Activated CD4-positive, alpha-beta T cell treated with anti-CD3 and anti-CD28 coated beads, Interleukin-2, amount 10 ng/mL, durations not matched to agents 24 days and 14 days (primary cell): ENCODE data around the gene PDZD4. TPM values are rescaled to one million over a fixed set of nuclear protein-coding genes. Genes with fewer than 3 reads are reported as not detected.

ENCODE experiments used
- total RNA-seq: library from RNA; stranded (reverse); gene quantifications from 2 replicates; pipeline ENCODE4 v1.2.3, GENCODE V29; 2022

Gene PDZD4
- total RNA-seq, 1 donor from 2014 or later, result 0.58 TPM

Other genes starting within 250 kb of the PDZD4 start
- 27.3 and 28.7 TPM in 2 replicates for gene CCNQ, start 231.4 kb downstream of the PDZD4 start, total RNA-seq
- gene DUSP9, start 183.3 kb downstream of the PDZD4 start, total RNA-seq, result 0.19 and 0.24 TPM in 2 replicates
- 0.36 and 0.84 TPM in 2 replicates for gene PNCK, start 156.7 kb downstream of the PDZD4 start, total RNA-seq
- gene SLC6A8, start 142.6 kb downstream of the PDZD4 start, total RNA-seq, result 3.5 TPM in 2 replicates
- gene BCAP31, start 106.2 kb downstream of the PDZD4 start, total RNA-seq, result 154 and 157 TPM in 2 replicates
- gene ABCD1, start 105.7 kb downstream of the PDZD4 start, total RNA-seq, result 6.6 and 7.7 TPM in 2 replicates
- gene PLXNB3, start 66.3 kb downstream of the PDZD4 start, total RNA-seq, result 0.43 and 0.49 TPM in 2 replicates
- gene SRPK3, start 49.5 kb downstream of the PDZD4 start, total RNA-seq, result not detected in 2 replicates
- gene IDH3G, start 36.2 kb downstream of the PDZD4 start, total RNA-seq, result 70.2 and 78.8 TPM in 2 replicates
- gene SSR4, start 35.9 kb downstream of the PDZD4 start, total RNA-seq, result 265 and 277 TPM in 2 replicates
- gene L1CAM, start 55.6 kb upstream of the PDZD4 start, total RNA-seq, result 1.3 and 1.6 TPM in 2 replicates
- gene AVPR2, start 74.1 kb upstream of the PDZD4 start, total RNA-seq, result not detected in 2 replicates
- gene ARHGAP4, start 95.7 kb upstream of the PDZD4 start, total RNA-seq, result 135 and 137 TPM in 2 replicates
- 153 and 168 TPM in 2 replicates for gene NAA10, start 104.5 kb upstream of the PDZD4 start, total RNA-seq
- gene RENBP, start 114.1 kb upstream of the PDZD4 start, total RNA-seq, result 13.7 and 15.1 TPM in 2 replicates
- gene HCFC1, start 141.3 kb upstream of the PDZD4 start, total RNA-seq, result 107 and 109 TPM in 2 replicates
- gene TMEM187, start 142.2 kb upstream of the PDZD4 start, total RNA-seq, result 2.4 and 3.8 TPM in 2 replicates
- gene IRAK1, start 189.4 kb upstream of the PDZD4 start, total RNA-seq, result 177 and 192 TPM in 2 replicates